Endothelial cell of umbilical vein (primary cell): Measurements from ENCODE around the gene TEX55. TPM values are rescaled to one million over a fixed set of nuclear protein-coding genes. Genes with fewer than 3 reads are reported as not detected.

Source experiments
- BruUV-seq: library from RNA; stranded (reverse); fragments of 400-500 nt; replicated peaks from 2 replicates; lab custom pipeline; 2021; lab: Mats Ljungman, UMichigan
- CTCF ChIA-PET: fragments of 300-600, 350-600 bp; sonication (Branson Sonifier 250); formaldehyde crosslinking; loops from one replicate; lab custom pipeline; 2021; ENCODE audit warnings: antibody characterized with exemption, inconsistent platforms; lab: Charles Lee
- POLR2A ChIA-PET: fragments of 300-600, 350-600 bp; sonication (Branson Sonifier 250); formaldehyde crosslinking; loops from one replicate; lab custom pipeline; 2021; ENCODE audit warnings: antibody characterized with exemption, inconsistent platforms; lab: Charles Lee
- DNase-seq: peaks from one replicate; pipeline ENCODE4 v3.0.0-alpha.2; 2011; ENCODE audit warnings: low read depth, low spot score
- FAIRE-seq: peaks from 2 replicates; lab custom pipeline; 2011; peaks lifted over from hg19 to GRCh38; lab: Jason Lieb, UNC
- H2AFZ ChIP-seq: 2 replicates; pipeline ENCODE4 v1.6.0; 2012; ENCODE audit warnings: low read depth, low read length, control low read depth, inconsistent platforms
- H3K27ac ChIP-seq: 2 replicates; pipeline ENCODE4 v1.5.1; 2011; ENCODE audit warnings: low read depth, mild to moderate bottlenecking, control low read depth, low read length, moderate library complexity; ENCODE audit not compliant: insufficient read depth
- H3K27me3 ChIP-seq, 2 experiments: 2 replicates each; pipeline versions ENCODE4 v1.6.0 to v1.6.1; 2011; ENCODE audit warnings: low read length in 2 of 2, mixed read lengths in 1 of 2; ENCODE audit not compliant: control insufficient read depth in 2 of 2, insufficient read depth in 2 of 2
- H3K36me3 ChIP-seq, 2 experiments: 2 replicates in 1 of 2; 3 replicates in 1 of 2; pipeline ENCODE4 v1.5.1; 2011; ENCODE audit warnings: low read length in 2 of 2, mild to moderate bottlenecking in 1 of 2, moderate library complexity in 1 of 2; ENCODE audit not compliant: control insufficient read depth in 2 of 2, insufficient read depth in 2 of 2; ENCODE audit errors: extremely low read depth in 1 of 2
- H3K4me1 ChIP-seq: 3 replicates; pipeline ENCODE4 v1.5.1; 2011; ENCODE audit warnings: mild to moderate bottlenecking, low read length; ENCODE audit not compliant: control insufficient read depth, insufficient read depth; ENCODE audit errors: extremely low read depth
- H3K4me2 ChIP-seq: 2 replicates; pipeline ENCODE4 v1.6.1; 2011; ENCODE audit warnings: low read length, control low read depth, mixed read lengths; ENCODE audit not compliant: insufficient read depth
- H3K4me3 ChIP-seq, 3 experiments: fragments of 200-600 bp in 1 of 3; sonication (generic), shearing (Covaris generic) in 1 of 3; replicated peaks in 1 of 3; 2 replicates each; pipeline ENCODE4 v1.5.1; 2011 to 2016; ENCODE audit warnings: control low read depth in 3 of 3, low read length in 3 of 3, mild to moderate bottlenecking in 2 of 3, inconsistent platforms in 1 of 3, low read depth in 1 of 3, moderate library complexity in 1 of 3; ENCODE audit not compliant: insufficient read depth in 1 of 3
- H3K79me2 ChIP-seq: 2 replicates; pipeline ENCODE4 v1.6.0; 2012; ENCODE audit warnings: low read length, inconsistent platforms; ENCODE audit not compliant: control insufficient read depth, insufficient read depth
- H3K9ac ChIP-seq: replicated peaks from 2 replicates; pipeline ENCODE3; 2011; ENCODE audit warnings: low read length, control low read depth; ENCODE audit not compliant: insufficient read depth; ENCODE audit errors: extremely low read depth
- H3K9me1 ChIP-seq: replicated peaks from 3 replicates; pipeline ENCODE4 v1.6.0; 2011; ENCODE audit warnings: mild to moderate bottlenecking, low read length; ENCODE audit not compliant: control insufficient read depth, insufficient read depth; ENCODE audit errors: extremely low read depth
- H3K9me3 ChIP-seq: replicated peaks from 2 replicates; pipeline ENCODE4 v1.5.1; 2012; ENCODE audit warnings: low read length, inconsistent platforms; ENCODE audit not compliant: control insufficient read depth, insufficient read depth
- H4K20me1 ChIP-seq: replicated peaks from 2 replicates; pipeline ENCODE3; 2011; ENCODE audit warnings: mild to moderate bottlenecking, low read length; ENCODE audit not compliant: control insufficient read depth, insufficient read depth; ENCODE audit errors: extremely low read depth
- EZH2 ChIP-seq: IDR thresholded peaks from 2 replicates; pipeline ENCODE4 v1.6.1; 2012; ENCODE audit warnings: borderline replicate concordance, low read depth, mild to moderate bottlenecking, moderate library complexity, low read length, inconsistent platforms; ENCODE audit not compliant: severe bottlenecking
- FOS ChIP-seq: IDR thresholded peaks from 2 replicates; pipeline ENCODE4 v1.6.1; 2011; ENCODE audit warnings: mild to moderate bottlenecking, low read length, moderate library complexity, borderline replicate concordance; ENCODE audit not compliant: insufficient read depth
- JUN ChIP-seq: IDR thresholded peaks from 2 replicates; pipeline ENCODE4 v1.6.1; 2011; ENCODE audit warnings: borderline replicate concordance, low read depth; ENCODE audit not compliant: insufficient read length, insufficient read depth
- MYC ChIP-seq: IDR thresholded peaks from one replicate; pipeline ENCODE4 v1.6.1; 2011; ENCODE audit warnings: mild to moderate bottlenecking, low read depth, low read length
- POLR2A ChIP-seq: IDR thresholded peaks from 2 replicates; pipeline ENCODE4 v1.6.1; 2012; ENCODE audit warnings: low read depth, mild to moderate bottlenecking, control low read depth, low read length
- POLR2AphosphoS5 ChIP-seq: IDR thresholded peaks from 2 replicates; pipeline ENCODE4 v1.6.1; 2012; ENCODE audit warnings: low read depth, mild to moderate bottlenecking, control low read depth, low read length, moderate library complexity; ENCODE audit not compliant: insufficient read depth
- dilution Hi-C: fragments of 300-500 bp; cut with MboI; formaldehyde crosslinking; loops from one replicate; pipeline ENCODE4 v1.15.0; 2019; ENCODE audit warnings: low sequenced_read_pairs; ENCODE audit not compliant: extremely low pct_ligation_motif_present
- intact Hi-C: fragments of 100-400 bp; cut with micrococcal nuclease; formaldehyde crosslinking; loops from one replicate; pipeline ENCODE4 v1.10.0; 2022
- polyA plus RNA-seq, 4 experiments: library from polyadenylated mRNA; depleted of rRNA in 3 of 4; stranded (reverse) in 3 of 4; unstranded in 1 of 4; fragments of >200 nt; gene quantifications; 2 replicates each; pipeline versions ENCODE4 v1.2.1 to v1.2.3, GENCODE V29; 2011 to 2012; ENCODE audit warnings: missing spikeins in 1 of 4
- total RNA-seq: library from RNA; stranded (reverse); gene quantifications from 2 replicates; pipeline ENCODE4 v1.2.3, GENCODE V29; 2021
- TF ChIP-seq, protein P1 (sequence below), 2 donors: IDR thresholded peaks; 1 replicate in 1 of 2; 2 replicates in 1 of 2; pipeline ENCODE4 v1.5.1; 2011; ENCODE audit warnings: low read length in 2 of 2, mild to moderate bottlenecking in 2 of 2, moderate library complexity in 2 of 2, control low read depth in 1 of 2, inconsistent platforms in 1 of 2, low read depth in 1 of 2; ENCODE audit not compliant: insufficient read depth in 1 of 2; ENCODE audit errors: extremely low read depth in 1 of 2

Gene TEX55
- total and polyA plus RNA-seq, 2 donors (not counting 3 experiments of a cell fraction or from before 2014, with no cell fraction given) = not detected

DNA sequence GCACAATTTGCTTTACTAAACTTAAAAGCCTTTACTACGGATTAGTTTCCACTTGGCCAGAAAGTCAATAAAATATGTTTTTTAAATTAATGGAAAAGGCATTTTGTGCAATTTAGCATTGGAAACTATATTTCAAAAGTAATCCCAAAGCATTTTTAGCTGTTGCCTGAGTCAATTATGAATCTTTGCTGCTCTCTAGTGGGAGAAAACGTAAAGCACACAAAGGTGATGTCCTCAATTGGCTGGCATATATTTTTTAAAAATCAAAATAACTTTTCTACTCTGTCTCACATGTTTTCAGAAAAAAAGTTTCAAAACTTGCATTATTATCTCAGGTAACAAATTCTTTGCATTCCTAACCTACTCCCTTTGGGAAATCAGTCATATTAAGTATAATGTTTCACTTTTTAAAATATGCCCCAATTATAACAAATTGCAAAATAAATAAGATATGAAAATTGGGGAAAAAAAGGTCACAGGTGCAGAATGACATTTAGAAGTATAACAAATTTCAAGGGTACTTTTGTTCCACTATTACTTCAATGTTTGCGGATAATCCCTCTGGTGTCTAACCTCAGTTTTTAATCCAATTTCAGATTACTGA lies 47.2 kb upstream of the TEX55 start:
- H3K36me3 ChIP-seq = no peaks in the 10 kb centered on the region
- no peaks in the 10 kb centered on the region for H4K20me1 ChIP-seq
- no TSS peak for BruUV-seq
- no peak overlapping the region for H3K9ac ChIP-seq
- H3K4me3 ChIP-seq = no peak overlapping the region
- ChIA-PET POLR2A (no interaction called here), CTCF (interaction anchor here (0.7 to 8.8 kb wide), 6 partner anchors 9 to 218 kb away, joined by 3 to 331 read pairs (median 6); partner anchors contain the start of genes B4GALT4 and IGSF11)
- dilution Hi-C loops = no loop called here
- no peak overlapping the region for H3K27ac ChIP-seq
- no peaks in the 10 kb centered on the region for H3K9me1 ChIP-seq
- TF ChIP-seq POLR2AphosphoS5 = no peak
- no peak for TF ChIP-seq POLR2A
- TF ChIP-seq, protein P1, sequence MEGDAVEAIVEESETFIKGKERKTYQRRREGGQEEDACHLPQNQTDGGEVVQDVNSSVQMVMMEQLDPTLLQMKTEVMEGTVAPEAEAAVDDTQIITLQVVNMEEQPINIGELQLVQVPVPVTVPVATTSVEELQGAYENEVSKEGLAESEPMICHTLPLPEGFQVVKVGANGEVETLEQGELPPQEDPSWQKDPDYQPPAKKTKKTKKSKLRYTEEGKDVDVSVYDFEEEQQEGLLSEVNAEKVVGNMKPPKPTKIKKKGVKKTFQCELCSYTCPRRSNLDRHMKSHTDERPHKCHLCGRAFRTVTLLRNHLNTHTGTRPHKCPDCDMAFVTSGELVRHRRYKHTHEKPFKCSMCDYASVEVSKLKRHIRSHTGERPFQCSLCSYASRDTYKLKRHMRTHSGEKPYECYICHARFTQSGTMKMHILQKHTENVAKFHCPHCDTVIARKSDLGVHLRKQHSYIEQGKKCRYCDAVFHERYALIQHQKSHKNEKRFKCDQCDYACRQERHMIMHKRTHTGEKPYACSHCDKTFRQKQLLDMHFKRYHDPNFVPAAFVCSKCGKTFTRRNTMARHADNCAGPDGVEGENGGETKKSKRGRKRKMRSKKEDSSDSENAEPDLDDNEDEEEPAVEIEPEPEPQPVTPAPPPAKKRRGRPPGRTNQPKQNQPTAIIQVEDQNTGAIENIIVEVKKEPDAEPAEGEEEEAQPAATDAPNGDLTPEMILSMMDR (IDR thresholded peaks at IDR 0.05; ENCODE audit: extremely low read depth in 1 of 2, insufficient read depth in 1 of 2, low read depth in 1 of 2, low read length in 2 of 2) = peak; percentile 27 to 43
- TF ChIP-seq EZH2 = no peak
- no peak for TF ChIP-seq FOS
- TF ChIP-seq JUN = no peak
- TF ChIP-seq MYC = no peak
- no peak overlapping the region for H3K4me2 ChIP-seq
- no peaks in the 10 kb centered on the region for H3K4me1 ChIP-seq
- intact Hi-C loops = loop anchor here (1.0 kb wide), 1 partner anchor 216 kb away; no protein-coding TSS in a partner anchor
- FAIRE-seq (peak; percentile 59), DNase-seq (peak; percentile 40)
- H3K9me3 ChIP-seq = no peaks in the 10 kb centered on the region
- H3K79me2 ChIP-seq = no peaks in the 10 kb centered on the region
- H2AFZ ChIP-seq = no peak overlapping the region
- H3K27me3 ChIP-seq = no peaks in the 10 kb centered on the region
